ENCODE measurements around the gene NPIPB2.
"Not testable (repeated sequence)": the region's sequence is repeated elsewhere in the genome, so short reads cannot be mapped to it uniquely, and the experiment has no call there.

NPIPB2 gene

DNA sequence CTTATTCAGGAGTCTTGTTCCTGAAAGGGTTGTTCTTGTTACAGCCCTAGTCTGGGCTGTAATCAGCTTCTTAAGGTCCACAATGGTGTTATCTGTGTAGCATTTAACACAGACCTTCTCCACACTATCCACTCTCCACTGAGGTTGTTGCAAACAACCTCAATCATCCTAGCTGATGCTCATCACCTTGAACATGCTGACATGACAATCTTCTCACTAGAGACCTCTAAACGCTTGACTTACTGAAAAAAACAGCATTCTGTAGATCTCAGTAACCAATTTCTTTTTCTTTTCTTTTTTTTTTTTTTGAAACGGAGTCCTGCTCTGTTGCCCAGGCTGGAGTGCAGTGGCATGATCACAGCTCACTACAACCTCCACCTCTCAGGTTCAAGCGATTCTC lies 26.7 kb upstream of the NPIPB2 start:
- no peak for DNase-seq (ENCODE audit: extremely low read depth, low read depth)
- no peak for TF ChIP-seq CTCF (IDR thresholded peaks at IDR 0.05; ENCODE audit: low read depth, low read length, missing control alignments)
- no peak overlapping the region for H3K4me3 ChIP-seq (replicated peaks; ENCODE audit: low read depth, low read length)

GRCh38 chr16:11967195-11967911 lies 25.5 kb upstream of the NPIPB2 start:
- no peak for TF ChIP-seq CTCF (IDR thresholded peaks at IDR 0.05; ENCODE audit: low read depth, low read length, missing control alignments)
- DNase-seq (ENCODE audit: extremely low read depth, low read depth) = no peak
- H3K4me3 ChIP-seq (replicated peaks; ENCODE audit: low read depth, low read length) = no peak overlapping the region

GRCh38 chr16:11966173-11966572 lies 24.3 kb upstream of the NPIPB2 start:
- H3K4me3 ChIP-seq (replicated peaks; ENCODE audit: low read depth, low read length) = no peak overlapping the region
- no peak for DNase-seq (ENCODE audit: extremely low read depth, low read depth)
- TF ChIP-seq CTCF (IDR thresholded peaks at IDR 0.05; ENCODE audit: low read depth, low read length, missing control alignments) = no peak

DNA sequence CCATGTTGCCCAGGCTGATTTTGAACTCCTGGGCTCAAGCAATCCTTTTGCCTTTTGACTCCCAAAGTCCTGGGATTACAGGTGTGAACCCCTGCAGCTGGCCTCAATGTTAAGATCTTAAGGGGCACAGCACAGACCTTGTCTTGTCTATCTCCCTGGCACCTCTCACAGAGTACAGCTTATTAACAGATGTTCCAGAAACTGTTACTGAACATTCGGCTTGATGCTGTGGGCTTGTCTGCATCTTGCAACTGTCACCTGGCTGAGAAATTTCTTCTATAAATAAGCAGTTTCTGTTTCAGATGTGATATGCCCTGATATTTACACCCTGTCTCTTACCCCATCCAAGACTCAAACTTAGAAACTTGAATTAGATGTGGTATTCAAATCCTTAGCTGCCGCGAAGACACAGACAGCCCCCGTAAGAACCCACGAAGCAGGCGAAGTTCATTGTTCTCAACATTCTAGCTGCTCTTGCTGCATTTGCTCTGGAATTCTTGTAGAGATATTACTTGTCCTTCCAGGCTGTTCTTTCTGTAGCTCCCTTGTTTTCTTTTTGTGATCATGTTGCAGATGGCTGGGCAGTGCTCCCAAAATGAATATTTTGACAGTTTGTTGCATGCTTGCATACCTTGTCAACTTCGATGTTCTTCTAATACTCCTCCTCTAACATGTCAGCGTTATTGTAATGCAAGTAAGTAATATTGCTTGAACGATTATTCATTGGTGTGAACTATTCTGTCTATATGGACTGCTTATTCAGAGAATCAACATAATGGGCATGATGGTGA lies 23.1 kb upstream of the NPIPB2 start, which contains the start of gene TNFRSF17:
Gene TNFRSF17 (plus strand): TSS at position 450 of the 791 bp plus-strand sequence. CDS start 115 bp downstream, at position 565.
- no peak for DNase-seq (ENCODE audit: extremely low read depth, low read depth)
- no peak for TF ChIP-seq CTCF (IDR thresholded peaks at IDR 0.05; ENCODE audit: low read depth, low read length, missing control alignments)
- H3K4me3 ChIP-seq (replicated peaks; ENCODE audit: low read depth, low read length) = no peak within 1 kb of the TSS

- TF ChIP-seq CTCF (IDR thresholded peaks at IDR 0.05; ENCODE audit: low read depth, low read length, missing control alignments) = no peak
- H3K4me3 ChIP-seq (replicated peaks; ENCODE audit: low read depth, low read length) = no peak overlapping the region
- no peak for DNase-seq (ENCODE audit: extremely low read depth, low read depth)
These were observed 21.9 kb upstream of the NPIPB2 start for GRCh38 chr16:11963706-11964105.

GRCh38 chr16:11962978-11963377 lies 21.1 kb upstream of the NPIPB2 start:
- DNase-seq (ENCODE audit: extremely low read depth, low read depth); H3K4me3 ChIP-seq (replicated peaks; ENCODE audit: low read depth, low read length): not testable (repeated sequence)

DNA sequence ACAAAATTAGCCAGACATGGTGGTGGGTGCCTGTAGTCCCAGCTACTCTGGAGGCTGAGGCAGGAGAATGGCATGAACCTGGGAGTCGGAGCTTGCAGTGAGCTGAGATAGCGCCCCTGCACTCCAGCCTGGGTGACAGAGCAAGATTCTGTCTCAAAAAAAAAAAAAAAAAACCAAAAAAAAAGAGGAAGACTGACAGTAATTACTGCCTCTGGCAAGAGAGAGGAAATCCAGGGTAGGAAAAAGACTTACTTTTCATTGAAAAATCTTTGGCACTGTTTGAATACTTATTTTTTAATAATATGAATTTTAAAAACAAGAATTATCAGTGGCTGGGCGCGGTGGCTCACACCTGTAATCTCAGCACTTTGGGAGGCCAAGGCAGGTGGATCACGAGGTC lies 20.6 kb upstream of the NPIPB2 start:
- not testable (repeated sequence) for DNase-seq (ENCODE audit: extremely low read depth, low read depth); H3K4me3 ChIP-seq (replicated peaks; ENCODE audit: low read depth, low read length)
